Nephron (organoid): ENCODE measurements around the gene PPARGC1A.
A peak's percentile ranks its signal among the peaks of the same experiment; 100 is the strongest.

ENCODE experiments used
- H3K27ac Mint-ChIP-seq, 3 experiments: 2 replicates each; pipeline ENCODE4 v1.8.0; 2020; ENCODE audit warnings: mixed read lengths in 3 of 3, mild to moderate bottlenecking in 2 of 3, moderate library complexity in 1 of 3
- H3K27me3 Mint-ChIP-seq: 2 replicates; pipeline ENCODE4 v1.8.0; 2021; ENCODE audit warnings: low read depth, mild to moderate bottlenecking, moderate library complexity, mixed read lengths
- H3K36me3 Mint-ChIP-seq: 2 replicates; pipeline ENCODE4 v1.8.0; 2020; ENCODE audit warnings: low read depth, mixed read lengths
- H3K4me1 Mint-ChIP-seq: 2 replicates; pipeline ENCODE4 v1.8.0; 2020; ENCODE audit warnings: mixed read lengths
- H3K4me3 Mint-ChIP-seq, 3 experiments: 2 replicates each; pipeline ENCODE4 v1.8.0; 2020; ENCODE audit warnings: mild to moderate bottlenecking in 3 of 3, mixed read lengths in 3 of 3, moderate library complexity in 2 of 3
- H3K9me3 Mint-ChIP-seq: 2 replicates; pipeline ENCODE4 v1.8.0; 2020; ENCODE audit warnings: mixed read lengths
- TF ChIP-seq, protein P1 (sequence below), 3 experiments: fragments of 200-600 bp; sonication (generic); IDR thresholded peaks; one replicate each; pipeline ENCODE4 v1.5.0; 2021; ENCODE audit warnings: antibody characterized with exemption in 3 of 3; ENCODE audit not compliant: unreplicated experiment in 3 of 3

Gene PPARGC1A

DNA sequence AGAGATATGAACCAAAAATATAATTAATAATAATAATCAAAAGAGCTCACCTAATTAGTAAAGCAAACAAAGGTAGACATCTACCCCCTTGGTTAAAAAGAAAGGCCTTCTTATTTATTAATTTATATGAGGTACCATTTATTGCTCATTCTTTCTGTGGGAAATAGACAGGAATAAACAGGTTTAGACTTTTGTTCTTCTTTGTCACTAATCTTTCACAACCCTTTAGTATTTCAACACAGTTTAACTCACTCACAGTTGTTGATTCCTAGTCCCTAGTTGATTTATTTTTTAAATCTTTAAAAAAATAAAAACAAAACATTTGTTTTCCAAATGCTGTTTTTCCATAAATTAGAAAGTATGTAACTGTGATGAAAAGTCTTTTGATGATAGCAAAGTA lies 5.6 kb downstream of the PPARGC1A start:
- TF ChIP-seq, protein P1, sequence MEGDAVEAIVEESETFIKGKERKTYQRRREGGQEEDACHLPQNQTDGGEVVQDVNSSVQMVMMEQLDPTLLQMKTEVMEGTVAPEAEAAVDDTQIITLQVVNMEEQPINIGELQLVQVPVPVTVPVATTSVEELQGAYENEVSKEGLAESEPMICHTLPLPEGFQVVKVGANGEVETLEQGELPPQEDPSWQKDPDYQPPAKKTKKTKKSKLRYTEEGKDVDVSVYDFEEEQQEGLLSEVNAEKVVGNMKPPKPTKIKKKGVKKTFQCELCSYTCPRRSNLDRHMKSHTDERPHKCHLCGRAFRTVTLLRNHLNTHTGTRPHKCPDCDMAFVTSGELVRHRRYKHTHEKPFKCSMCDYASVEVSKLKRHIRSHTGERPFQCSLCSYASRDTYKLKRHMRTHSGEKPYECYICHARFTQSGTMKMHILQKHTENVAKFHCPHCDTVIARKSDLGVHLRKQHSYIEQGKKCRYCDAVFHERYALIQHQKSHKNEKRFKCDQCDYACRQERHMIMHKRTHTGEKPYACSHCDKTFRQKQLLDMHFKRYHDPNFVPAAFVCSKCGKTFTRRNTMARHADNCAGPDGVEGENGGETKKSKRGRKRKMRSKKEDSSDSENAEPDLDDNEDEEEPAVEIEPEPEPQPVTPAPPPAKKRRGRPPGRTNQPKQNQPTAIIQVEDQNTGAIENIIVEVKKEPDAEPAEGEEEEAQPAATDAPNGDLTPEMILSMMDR (IDR thresholded peaks at IDR 0.05; ENCODE audit: unreplicated experiment in 3 of 3), result no peak
- Mint-ChIP-seq H3K27ac (no peak overlapping the region), H3K4me1 (peaks cover 28% of the 10 kb centered on the region), H3K36me3 (peaks cover 7% of the 10 kb centered on the region), H3K4me3 (no peak overlapping the region), H3K9me3 (no peaks in the 10 kb centered on the region), H3K27me3 (peaks cover 4% of the 10 kb centered on the region)

DNA sequence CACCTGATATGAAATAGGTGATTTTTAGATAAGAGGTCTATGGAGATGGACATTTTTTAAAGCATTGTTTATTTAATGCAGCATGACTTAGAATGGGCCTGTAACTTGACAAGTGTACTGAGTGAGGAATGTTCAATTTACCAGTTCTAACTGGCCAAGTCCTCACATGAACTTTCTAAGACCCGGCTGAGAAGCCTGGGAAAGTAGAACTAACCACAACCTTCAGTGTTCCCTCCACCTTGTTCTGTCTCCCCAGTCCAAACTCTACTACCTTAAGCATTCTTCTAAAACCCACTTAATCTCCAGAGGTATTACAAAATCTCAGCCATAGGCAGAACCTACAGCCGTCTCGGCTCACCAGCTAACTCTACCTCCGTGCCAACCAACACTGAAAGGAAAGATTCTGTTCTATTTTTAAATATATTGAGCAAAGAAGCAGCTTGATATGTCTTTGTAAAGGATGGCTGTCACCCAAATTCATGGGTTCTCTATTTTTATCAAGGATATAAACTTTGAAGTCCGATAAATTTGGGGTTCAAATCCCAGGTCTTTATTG lies 6.8 kb downstream of the PPARGC1A start:
- TF ChIP-seq, protein P1 (IDR thresholded peaks at IDR 0.05; ENCODE audit: unreplicated experiment in 3 of 3), result no peak
- Mint-ChIP-seq H3K4me1 (peaks cover 27% of the 10 kb centered on the region), H3K4me3 (no peak overlapping the region)

GRCh38 chr4:23881674-23882337 lies 8.0 kb downstream of the PPARGC1A start:
- TF ChIP-seq, protein P1 (IDR thresholded peaks at IDR 0.05; ENCODE audit: unreplicated experiment in 3 of 3), result no peak
- Mint-ChIP-seq H3K4me3 (no peak overlapping the region), H3K27me3 (peaks cover 4% of the 10 kb centered on the region), H3K9me3 (no peaks in the 10 kb centered on the region), H3K4me1 (peaks cover 24% of the 10 kb centered on the region), H3K27ac (peak overlapping the region in 2 of 3 experiments; percentile 13 to 33), H3K36me3 (peaks cover 8% of the 10 kb centered on the region)

More for the DNA sequence above, 6.8 kb downstream of the PPARGC1A start:
- Mint-ChIP-seq H3K27me3 (peaks cover 4% of the 10 kb centered on the region), H3K36me3 (peaks cover 7% of the 10 kb centered on the region), H3K27ac (peak overlapping the region in 1 of 3 experiments; percentile 81), H3K9me3 (no peaks in the 10 kb centered on the region)

- H3K27me3 Mint-ChIP-seq, result peaks cover 4% of the 10 kb centered on the region
These were observed 8.8 kb downstream of the PPARGC1A start for GRCh38 chr4:23881052-23881501.

DNA sequence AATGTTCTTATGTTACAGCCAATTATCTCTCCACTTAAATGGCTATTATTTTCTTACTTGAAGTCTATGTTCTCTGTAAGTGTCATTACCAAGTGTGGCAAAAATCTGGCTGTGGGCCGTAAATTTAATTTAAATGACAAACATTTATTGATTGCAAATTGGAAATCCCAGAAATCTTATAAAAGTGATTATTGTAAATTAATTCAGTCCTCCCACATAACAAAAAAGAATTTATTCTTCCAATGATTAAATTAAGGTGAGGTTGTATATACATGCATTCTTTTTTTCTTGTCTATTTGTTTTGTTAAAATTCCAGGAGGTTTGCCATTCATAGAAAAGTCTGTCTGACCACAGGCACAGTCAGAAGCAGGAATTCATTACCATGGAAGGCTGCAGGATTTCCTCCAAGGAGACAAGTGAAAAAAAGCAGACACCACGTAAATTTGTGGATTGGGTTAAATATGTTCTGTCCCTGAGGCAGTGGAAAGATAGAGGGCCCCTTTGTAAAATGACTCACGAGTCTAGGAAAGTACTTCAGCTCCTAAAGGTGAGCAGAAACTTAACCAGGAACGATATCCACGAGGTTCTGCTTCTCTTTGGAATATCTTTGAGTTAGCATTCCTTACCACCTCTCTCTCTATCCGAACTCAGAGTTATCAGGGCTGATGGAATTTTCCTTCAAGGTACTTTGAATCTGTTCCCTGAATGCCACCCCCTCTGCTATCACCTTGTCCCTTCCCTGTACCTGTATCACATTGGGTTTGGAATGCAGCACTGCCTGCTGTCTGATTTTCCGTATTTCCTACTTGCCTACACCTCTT lies 10.7 kb downstream of the PPARGC1A start:
- TF ChIP-seq, protein P1 (IDR thresholded peaks at IDR 0.05; ENCODE audit: unreplicated experiment in 3 of 3), result no peak
- peaks cover 12% of the 10 kb centered on the region for H3K36me3 Mint-ChIP-seq
- H3K27me3 Mint-ChIP-seq, result peaks cover 4% of the 10 kb centered on the region
- peak overlapping the region in 1 of 3 experiments; percentile 68 for H3K27ac Mint-ChIP-seq
- no peak overlapping the region for H3K4me3 Mint-ChIP-seq
- H3K4me1 Mint-ChIP-seq, result peaks cover 37% of the 10 kb centered on the region
- no peaks in the 10 kb centered on the region for H3K9me3 Mint-ChIP-seq

More at GRCh38 chr4:23881052-23881501, 8.8 kb downstream of the PPARGC1A start:
- Mint-ChIP-seq H3K4me1 (peaks cover 24% of the 10 kb centered on the region), H3K4me3 (no peak overlapping the region), H3K27ac (no peak overlapping the region), H3K9me3 (no peaks in the 10 kb centered on the region), H3K36me3 (peaks cover 12% of the 10 kb centered on the region)
- TF ChIP-seq, protein P1 (IDR thresholded peaks at IDR 0.05; ENCODE audit: unreplicated experiment in 3 of 3), result no peak
